Cardiac muscle cell (in vitro differentiated cells and primary cell): ENCODE measurements around the gene ITPRID1. TPM values are rescaled to one million over a fixed set of nuclear protein-coding genes. Genes with fewer than 3 reads are reported as not detected.

Source experiments
- DNase-seq, 2 donors: peaks; one replicate each; pipeline versions ENCODE4 v3.0.0 to v3.0.0-alpha.2; 2010 to 2017; ENCODE audit warnings: low read depth in 1 of 2, low spot score in 1 of 2
- H3K27ac ChIP-seq: fragments of 200-600 bp; sonication (generic); 2 replicates; pipeline ENCODE4 v1.5.1; 2016
- H3K27me3 ChIP-seq: fragments of 200-600 bp; sonication (generic); 2 replicates; pipeline ENCODE4 v1.6.0; 2016; ENCODE audit warnings: control low read depth
- H3K36me3 ChIP-seq: fragments of 200-600 bp; sonication (generic); 2 replicates; pipeline ENCODE4 v1.5.1; 2016; ENCODE audit warnings: control low read depth
- H3K4me1 ChIP-seq: fragments of 200-600 bp; sonication (generic); 2 replicates; pipeline ENCODE4 v1.8.1; 2017; ENCODE audit warnings: low read depth, mild to moderate bottlenecking, mixed run types
- H3K4me3 ChIP-seq: fragments of 200-600 bp; sonication (generic); 2 replicates; pipeline ENCODE4 v1.5.1; 2016; ENCODE audit warnings: mild to moderate bottlenecking
- H3K9me3 ChIP-seq: fragments of 200-600 bp; sonication (generic); 2 replicates; pipeline ENCODE4 v1.5.1; 2017; ENCODE audit warnings: low read depth, mild to moderate bottlenecking, control low read depth
- CTCF ChIP-seq: IDR thresholded peaks from 2 replicates; pipeline ENCODE4 v1.5.1; 2012; ENCODE audit warnings: low read depth, mild to moderate bottlenecking, low read length
- polyA plus RNA-seq: library from polyadenylated mRNA; unstranded; fragments of >200 nt; fragmentation: Nextera tagmentation; extraction: Ambion mirVana; gene quantifications from 2 replicates; pipeline ENCODE4 v1.2.1, GENCODE V29; 2016
- total RNA-seq: library from RNA; depleted of rRNA; stranded (reverse); fragments of >200 nt; gene quantifications from 2 replicates; pipeline ENCODE4 v1.2.3, GENCODE V29; 2016

Gene ITPRID1
- total and polyA plus RNA-seq, 2 experiments from 2014 or later: not detected

- Histone ChIP-seq H3K9me3 (no peaks in the 10 kb centered on the region), H3K4me3 (no peak overlapping the region), H3K27ac (no peak overlapping the region), H3K4me1 (no peaks in the 10 kb centered on the region), H3K27me3 (peaks cover 4% of the 10 kb centered on the region), H3K36me3 (no peaks in the 10 kb centered on the region)
- DNase-seq: no peak
- no peak for TF ChIP-seq CTCF
These were observed 169.7 kb downstream of the ITPRID1 start for GRCh38 chr7:31683445-31684225.

- H3K27me3 ChIP-seq: peaks cover 4% of the 10 kb centered on the region
- no peaks in the 10 kb centered on the region for H3K36me3 ChIP-seq
- no peak for TF ChIP-seq CTCF
- H3K27ac ChIP-seq: no peak within 1 kb of the TSS
- H3K9me3 ChIP-seq: no peaks in the 10 kb centered on the region
- H3K4me1 ChIP-seq: no peaks in the 10 kb centered on the region
- peak; percentile 10 to 72 for DNase-seq
- H3K4me3 ChIP-seq: no peak within 1 kb of the TSS
These were observed 173.3 kb downstream of the ITPRID1 start, which contains the start of gene PPP1R17 for GRCh38 chr7:31687024-31687748. Gene PPP1R17 (plus strand): TSS chr7:31687215. CDS start chr7:31692442, 5,227 bp downstream.

GRCh38 chr7:31688372-31688771 is 174.5 kb downstream of the ITPRID1 start:
- no peak overlapping the region for H3K4me3 ChIP-seq
- H3K9me3 ChIP-seq: no peaks in the 10 kb centered on the region
- peaks cover 4% of the 10 kb centered on the region for H3K27me3 ChIP-seq
- H3K36me3 ChIP-seq: no peaks in the 10 kb centered on the region
- H3K27ac ChIP-seq: no peak overlapping the region
- no peak for DNase-seq
- TF ChIP-seq CTCF: no peak
- H3K4me1 ChIP-seq: no peaks in the 10 kb centered on the region

- Histone ChIP-seq H3K9me3 (no peaks in the 10 kb centered on the region), H3K27ac (no peak overlapping the region), H3K4me3 (no peak overlapping the region), H3K27me3 (peaks cover 4% of the 10 kb centered on the region), H3K4me1 (no peaks in the 10 kb centered on the region), H3K36me3 (no peaks in the 10 kb centered on the region)
- no peak for DNase-seq
- no peak for TF ChIP-seq CTCF
These were observed 175.1 kb downstream of the ITPRID1 start for GRCh38 chr7:31688996-31689395.

GRCh38 chr7:31690935-31691334 is 177.0 kb downstream of the ITPRID1 start:
- TF ChIP-seq CTCF: no peak
- Histone ChIP-seq H3K9me3 (no peaks in the 10 kb centered on the region), H3K27ac (no peak overlapping the region), H3K27me3 (peaks cover 4% of the 10 kb centered on the region), H3K4me3 (no peak overlapping the region), H3K4me1 (no peaks in the 10 kb centered on the region), H3K36me3 (no peaks in the 10 kb centered on the region)
- no peak for DNase-seq
